K562 (cell line): ENCODE data around the gene TRIO. TPM values are rescaled to one million over a fixed set of nuclear protein-coding genes. Genes with fewer than 3 reads are reported as not detected.

Experiments
- CHCHD3 ChIP-seq: fragments of 250-450 bp; sonication (Bioruptor Pico); IDR thresholded peaks from 2 replicates; pipeline ENCODE4 v2.1.2; 2022; ENCODE audit warnings: mild to moderate bottlenecking
- KDM5B ChIP-seq: fragments of 200-600 bp; sonication (generic); IDR thresholded peaks from 2 replicates; pipeline ENCODE4 v1.6.1; 2012; ENCODE audit warnings: low read depth, mild to moderate bottlenecking, moderate library complexity, low read length, control low read depth, inconsistent platforms; ENCODE audit not compliant: insufficient replicate concordance
- NCOA6 ChIP-seq: fragments of 450-650 bp; IDR thresholded peaks from 2 replicates; pipeline ENCODE4 v1.6.1; 2017; ENCODE audit warnings: mild to moderate bottlenecking
- NR3C1 ChIP-seq: sonication (generic); formaldehyde crosslinking; IDR thresholded peaks from 2 replicates; pipeline ENCODE4 v1.8.1; 2022; ENCODE audit warnings: missing genetic modification reagents
- THRAP3 ChIP-seq: fragments of 450-650 bp; IDR thresholded peaks from 2 replicates; pipeline ENCODE4 v1.6.1; 2016; ENCODE audit warnings: mild to moderate bottlenecking, inconsistent platforms, borderline replicate concordance
- XRCC3 ChIP-seq: fragments of 450-650 bp; IDR thresholded peaks from 2 replicates; pipeline ENCODE4 v1.6.1; 2017; ENCODE audit warnings: mild to moderate bottlenecking, moderate library complexity
- XRCC5 ChIP-seq: fragments of 200-400 bp; formaldehyde crosslinking; IDR thresholded peaks from 2 replicates; pipeline ENCODE4 v1.6.1; 2017; ENCODE audit warnings: low read depth, mild to moderate bottlenecking, low read length
- polyA plus RNA-seq, 8 experiments: library from polyadenylated mRNA; depleted of rRNA in 4 of 8; stranded (reverse) in 5 of 8; unstranded in 3 of 8; fragments of >200 nt; fragmentation: Nextera tagmentation in 2 of 8; fragmentation: Illumina TruSeq in 1 of 8; extraction: Ambion mirVana in 2 of 8; extraction: Trizol in 1 of 8; gene quantifications; 2 replicates each; pipeline versions ENCODE4 v1.2.1 to v1.2.3, GENCODE V29; 2011 to 2014; ENCODE audit warnings: inconsistent platforms in 1 of 8, missing spikeins in 1 of 8
- total RNA-seq, 7 experiments: library from RNA; depleted of rRNA in 6 of 7; stranded (reverse); fragments of >200 nt in 6 of 7; fragmentation: Illumina TruSeq in 2 of 7; extraction: Trizol in 2 of 7; gene quantifications; 2 replicates each; pipeline versions ENCODE4 v1.2.1 to v1.2.3, GENCODE V29; 2011 to 2021; ENCODE audit warnings: low replicate concordance in 1 of 7
- TF ChIP-seq, protein P1 (sequence below): fragments of 250-450 bp; sonication (Bioruptor Pico); IDR thresholded peaks from 2 replicates; pipeline ENCODE4 v1.4.0; 2020
- TF ChIP-seq, protein P2 (sequence below): fragments of 450-650 bp; IDR thresholded peaks from one replicate; pipeline ENCODE4 v1.6.1; 2018; ENCODE audit warnings: mild to moderate bottlenecking, moderate library complexity; ENCODE audit not compliant: partially characterized antibody
- TF ChIP-seq, protein P3 (sequence below): sonication (generic); formaldehyde crosslinking; IDR thresholded peaks from 2 replicates; pipeline ENCODE4 v1.8.0; 2022; ENCODE audit warnings: mild to moderate bottlenecking, missing genetic modification reagents
- TF ChIP-seq, protein P4 (sequence below), 3 experiments: IDR thresholded peaks in 2 of 3; conservative IDR thresholded peaks in 1 of 3; 2 replicates each; pipeline ENCODE4 v1.5.1; 2011 to 2012; ENCODE audit warnings: low read length in 3 of 3, mild to moderate bottlenecking in 3 of 3, control low read depth in 2 of 3, improper control_type of control experiment in 1 of 3, inconsistent platforms in 1 of 3, low read depth in 1 of 3, mixed read lengths in 1 of 3, moderate library complexity in 1 of 3; ENCODE audit not compliant: insufficient read depth in 2 of 3
- TF ChIP-seq, protein P5 (sequence below): fragments of 450-650 bp; IDR thresholded peaks from 2 replicates; pipeline ENCODE4 v1.6.1; 2016; ENCODE audit warnings: antibody characterized with exemption
- TF ChIP-seq, protein P6 (sequence below), 3 experiments: fragments of 200-800 bp in 1 of 3; fragments of 250-450 bp in 1 of 3; fragments of 450-650 bp in 1 of 3; sonication (Bioruptor Pico) in 1 of 3; sonication (Bioruptor generic) in 1 of 3; formaldehyde crosslinking in 1 of 3; IDR thresholded peaks; 2 replicates each; pipeline versions ENCODE4 v1.6.1 to v1.8.0; 2016 to 2022; ENCODE audit warnings: mild to moderate bottlenecking in 2 of 3, missing genetic modification characterization in 2 of 3, missing compliant biosample characterization in 1 of 3, moderate library complexity in 1 of 3
- TF ChIP-seq, protein P7 (sequence below): fragments of 450-650 bp; IDR thresholded peaks from 2 replicates; pipeline ENCODE4 v1.7.0; 2016; ENCODE audit warnings: borderline replicate concordance

The TRIO gene
- total and polyA plus RNA-seq, 9 of the 15 experiments (the other 6 are each of a cell fraction or from before 2014, with no cell fraction given): 0.24 to 5.0 (median 1.1) TPM

DNA sequence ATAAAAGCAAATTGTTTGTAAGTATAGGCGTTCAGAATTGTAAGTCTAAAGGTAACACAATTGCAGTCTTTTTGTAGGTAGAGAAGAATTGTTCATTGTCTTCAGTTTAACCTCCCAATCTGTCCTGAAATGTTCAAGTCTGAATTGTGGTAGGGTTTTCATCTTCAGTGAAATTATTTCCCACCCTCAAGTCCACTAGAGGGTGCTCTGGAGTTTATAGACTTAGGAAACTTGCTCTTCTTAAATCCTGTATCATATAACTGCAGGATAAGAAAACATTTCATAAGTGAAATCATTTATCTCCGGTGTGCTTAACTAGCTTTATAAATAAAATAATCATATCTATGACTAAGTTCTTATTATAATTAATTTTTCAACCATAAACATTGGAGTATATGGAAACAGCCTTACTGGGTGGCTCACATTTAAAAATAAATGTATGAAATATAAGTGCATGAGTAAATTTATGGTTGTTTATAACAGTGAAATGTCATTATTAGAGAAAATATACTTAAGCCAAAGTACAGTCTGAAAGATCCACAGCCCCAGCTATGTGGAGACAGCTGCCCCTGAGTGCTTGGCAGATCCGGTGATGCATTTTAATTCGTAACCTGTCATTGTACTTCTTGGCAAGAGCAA, 256.0 kb downstream of the TRIO start (continued):
- TF ChIP-seq, protein P1, sequence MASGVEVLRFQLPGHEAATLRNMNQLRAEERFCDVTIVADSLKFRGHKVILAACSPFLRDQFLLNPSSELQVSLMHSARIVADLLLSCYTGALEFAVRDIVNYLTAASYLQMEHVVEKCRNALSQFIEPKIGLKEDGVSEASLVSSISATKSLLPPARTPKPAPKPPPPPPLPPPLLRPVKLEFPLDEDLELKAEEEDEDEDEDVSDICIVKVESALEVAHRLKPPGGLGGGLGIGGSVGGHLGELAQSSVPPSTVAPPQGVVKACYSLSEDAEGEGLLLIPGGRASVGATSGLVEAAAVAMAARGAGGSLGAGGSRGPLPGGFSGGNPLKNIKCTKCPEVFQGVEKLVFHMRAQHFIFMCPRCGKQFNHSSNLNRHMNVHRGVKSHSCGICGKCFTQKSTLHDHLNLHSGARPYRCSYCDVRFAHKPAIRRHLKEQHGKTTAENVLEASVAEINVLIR (CRISPR knock-in tag): no peak
- TF ChIP-seq CHCHD3 (no peak), KDM5B (no peak), XRCC3 (no peak), THRAP3 (no peak), NR3C1 (CRISPR knock-in tag) (no peak), XRCC5 (no peak), NCOA6 (no peak)
- TF ChIP-seq, protein P2, sequence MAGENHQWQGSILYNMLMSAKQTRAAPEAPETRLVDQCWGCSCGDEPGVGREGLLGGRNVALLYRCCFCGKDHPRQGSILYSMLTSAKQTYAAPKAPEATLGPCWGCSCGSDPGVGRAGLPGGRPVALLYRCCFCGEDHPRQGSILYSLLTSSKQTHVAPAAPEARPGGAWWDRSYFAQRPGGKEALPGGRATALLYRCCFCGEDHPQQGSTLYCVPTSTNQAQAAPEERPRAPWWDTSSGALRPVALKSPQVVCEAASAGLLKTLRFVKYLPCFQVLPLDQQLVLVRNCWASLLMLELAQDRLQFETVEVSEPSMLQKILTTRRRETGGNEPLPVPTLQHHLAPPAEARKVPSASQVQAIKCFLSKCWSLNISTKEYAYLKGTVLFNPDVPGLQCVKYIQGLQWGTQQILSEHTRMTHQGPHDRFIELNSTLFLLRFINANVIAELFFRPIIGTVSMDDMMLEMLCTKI: no peak
- TF ChIP-seq, protein P3, sequence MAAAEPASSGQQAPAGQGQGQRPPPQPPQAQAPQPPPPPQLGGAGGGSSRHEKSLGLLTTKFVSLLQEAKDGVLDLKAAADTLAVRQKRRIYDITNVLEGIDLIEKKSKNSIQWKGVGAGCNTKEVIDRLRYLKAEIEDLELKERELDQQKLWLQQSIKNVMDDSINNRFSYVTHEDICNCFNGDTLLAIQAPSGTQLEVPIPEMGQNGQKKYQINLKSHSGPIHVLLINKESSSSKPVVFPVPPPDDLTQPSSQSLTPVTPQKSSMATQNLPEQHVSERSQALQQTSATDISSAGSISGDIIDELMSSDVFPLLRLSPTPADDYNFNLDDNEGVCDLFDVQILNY (CRISPR knock-in tag): no peak
- TF ChIP-seq, protein P4, sequence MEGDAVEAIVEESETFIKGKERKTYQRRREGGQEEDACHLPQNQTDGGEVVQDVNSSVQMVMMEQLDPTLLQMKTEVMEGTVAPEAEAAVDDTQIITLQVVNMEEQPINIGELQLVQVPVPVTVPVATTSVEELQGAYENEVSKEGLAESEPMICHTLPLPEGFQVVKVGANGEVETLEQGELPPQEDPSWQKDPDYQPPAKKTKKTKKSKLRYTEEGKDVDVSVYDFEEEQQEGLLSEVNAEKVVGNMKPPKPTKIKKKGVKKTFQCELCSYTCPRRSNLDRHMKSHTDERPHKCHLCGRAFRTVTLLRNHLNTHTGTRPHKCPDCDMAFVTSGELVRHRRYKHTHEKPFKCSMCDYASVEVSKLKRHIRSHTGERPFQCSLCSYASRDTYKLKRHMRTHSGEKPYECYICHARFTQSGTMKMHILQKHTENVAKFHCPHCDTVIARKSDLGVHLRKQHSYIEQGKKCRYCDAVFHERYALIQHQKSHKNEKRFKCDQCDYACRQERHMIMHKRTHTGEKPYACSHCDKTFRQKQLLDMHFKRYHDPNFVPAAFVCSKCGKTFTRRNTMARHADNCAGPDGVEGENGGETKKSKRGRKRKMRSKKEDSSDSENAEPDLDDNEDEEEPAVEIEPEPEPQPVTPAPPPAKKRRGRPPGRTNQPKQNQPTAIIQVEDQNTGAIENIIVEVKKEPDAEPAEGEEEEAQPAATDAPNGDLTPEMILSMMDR (IDR thresholded peaks at IDR 0.05 in 2 of 3, conservative IDR thresholded peaks at IDR 0.05 in 1 of 3; ENCODE audit: insufficient read depth in 2 of 3, low read depth in 1 of 3, low read length in 3 of 3): peak; percentile 40 to 71 (median 42); a peak in 4 of 6 replicates
- TF ChIP-seq, protein P5, sequence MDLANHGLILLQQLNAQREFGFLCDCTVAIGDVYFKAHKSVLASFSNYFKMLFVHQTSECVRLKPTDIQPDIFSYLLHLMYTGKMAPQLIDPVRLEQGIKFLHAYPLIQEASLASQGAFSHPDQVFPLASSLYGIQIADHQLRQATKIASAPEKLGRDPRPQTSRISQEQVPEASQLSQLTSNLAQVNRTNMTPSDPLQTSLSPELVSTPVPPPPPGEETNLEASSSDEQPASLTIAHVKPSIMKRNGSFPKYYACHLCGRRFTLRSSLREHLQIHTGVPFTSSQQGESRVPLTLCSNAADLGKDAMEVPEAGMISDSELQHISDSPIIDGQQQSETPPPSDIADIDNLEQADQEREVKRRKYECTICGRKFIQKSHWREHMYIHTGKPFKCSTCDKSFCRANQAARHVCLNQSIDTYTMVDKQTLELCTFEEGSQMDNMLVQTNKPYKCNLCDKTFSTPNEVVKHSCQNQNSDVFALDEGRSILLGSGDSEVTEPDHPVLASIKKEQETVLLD: no peak
- TF ChIP-seq, protein P6, sequence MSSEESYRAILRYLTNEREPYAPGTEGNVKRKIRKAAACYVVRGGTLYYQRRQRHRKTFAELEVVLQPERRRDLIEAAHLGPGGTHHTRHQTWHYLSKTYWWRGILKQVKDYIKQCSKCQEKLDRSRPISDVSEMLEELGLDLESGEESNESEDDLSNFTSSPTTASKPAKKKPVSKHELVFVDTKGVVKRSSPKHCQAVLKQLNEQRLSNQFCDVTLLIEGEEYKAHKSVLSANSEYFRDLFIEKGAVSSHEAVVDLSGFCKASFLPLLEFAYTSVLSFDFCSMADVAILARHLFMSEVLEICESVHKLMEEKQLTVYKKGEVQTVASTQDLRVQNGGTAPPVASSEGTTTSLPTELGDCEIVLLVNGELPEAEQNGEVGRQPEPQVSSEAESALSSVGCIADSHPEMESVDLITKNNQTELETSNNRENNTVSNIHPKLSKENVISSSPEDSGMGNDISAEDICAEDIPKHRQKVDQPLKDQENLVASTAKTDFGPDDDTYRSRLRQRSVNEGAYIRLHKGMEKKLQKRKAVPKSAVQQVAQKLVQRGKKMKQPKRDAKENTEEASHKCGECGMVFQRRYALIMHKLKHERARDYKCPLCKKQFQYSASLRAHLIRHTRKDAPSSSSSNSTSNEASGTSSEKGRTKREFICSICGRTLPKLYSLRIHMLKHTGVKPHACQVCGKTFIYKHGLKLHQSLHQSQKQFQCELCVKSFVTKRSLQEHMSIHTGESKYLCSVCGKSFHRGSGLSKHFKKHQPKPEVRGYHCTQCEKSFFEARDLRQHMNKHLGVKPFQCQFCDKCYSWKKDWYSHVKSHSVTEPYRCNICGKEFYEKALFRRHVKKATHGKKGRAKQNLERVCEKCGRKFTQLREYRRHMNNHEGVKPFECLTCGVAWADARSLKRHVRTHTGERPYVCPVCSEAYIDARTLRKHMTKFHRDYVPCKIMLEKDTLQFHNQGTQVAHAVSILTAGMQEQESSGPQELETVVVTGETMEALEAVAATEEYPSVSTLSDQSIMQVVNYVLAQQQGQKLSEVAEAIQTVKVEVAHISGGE (CRISPR knock-in tag; IDR thresholded peaks at IDR 0.05): no peak
- TF ChIP-seq, protein P7, sequence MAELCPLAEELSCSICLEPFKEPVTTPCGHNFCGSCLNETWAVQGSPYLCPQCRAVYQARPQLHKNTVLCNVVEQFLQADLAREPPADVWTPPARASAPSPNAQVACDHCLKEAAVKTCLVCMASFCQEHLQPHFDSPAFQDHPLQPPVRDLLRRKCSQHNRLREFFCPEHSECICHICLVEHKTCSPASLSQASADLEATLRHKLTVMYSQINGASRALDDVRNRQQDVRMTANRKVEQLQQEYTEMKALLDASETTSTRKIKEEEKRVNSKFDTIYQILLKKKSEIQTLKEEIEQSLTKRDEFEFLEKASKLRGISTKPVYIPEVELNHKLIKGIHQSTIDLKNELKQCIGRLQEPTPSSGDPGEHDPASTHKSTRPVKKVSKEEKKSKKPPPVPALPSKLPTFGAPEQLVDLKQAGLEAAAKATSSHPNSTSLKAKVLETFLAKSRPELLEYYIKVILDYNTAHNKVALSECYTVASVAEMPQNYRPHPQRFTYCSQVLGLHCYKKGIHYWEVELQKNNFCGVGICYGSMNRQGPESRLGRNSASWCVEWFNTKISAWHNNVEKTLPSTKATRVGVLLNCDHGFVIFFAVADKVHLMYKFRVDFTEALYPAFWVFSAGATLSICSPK: no peak
